Measurements from ENCODE around the gene PTPMT1. TPM values are rescaled to one million over a fixed set of nuclear protein-coding genes. Genes with fewer than 3 reads are reported as not detected.
"Not testable (repeated sequence)": the region's sequence is repeated elsewhere in the genome, so short reads cannot be mapped to it uniquely, and the experiment has no call there.

The PTPMT1 gene
- polyA plus RNA-seq (2013, experiment 1 of 2; ENCODE audit: insufficient read length): 44.0 TPM
- 42.1 TPM for polyA plus RNA-seq (2013, experiment 2 of 2; ENCODE audit: insufficient read length)

- DNase-seq: peak; percentile 84
Measured at GRCh38 chr11:47565340-47566148, at the start of gene PTPMT1. Gene PTPMT1, plus strand, starts transcription at chr11:47565599. Its CDS starts 24 bp downstream, at chr11:47565623.

- no peak for DNase-seq
Measured at GRCh38 chr11:47516155-47516554, 49.2 kb upstream of the PTPMT1 start.

- DNase-seq: no peak
Measured at GRCh38 chr11:47516984-47517853, 48.2 kb upstream of the PTPMT1 start.

- no peak for DNase-seq
Measured at GRCh38 chr11:47518212-47518964, 47.0 kb upstream of the PTPMT1 start.

GRCh38 chr11:47523490-47524225 lies 41.7 kb upstream of the PTPMT1 start:
- peak; percentile 81 for DNase-seq

GRCh38 chr11:47524291-47524874 lies 41.0 kb upstream of the PTPMT1 start:
- no peak for DNase-seq

GRCh38 chr11:47526032-47526431 lies 39.4 kb upstream of the PTPMT1 start:
- not testable (repeated sequence) for DNase-seq

- no peak for DNase-seq
Measured at GRCh38 chr11:47527186-47527585, 38.2 kb upstream of the PTPMT1 start.

- DNase-seq: no peak
Measured at GRCh38 chr11:47529951-47530350, 35.4 kb upstream of the PTPMT1 start.

GRCh38 chr11:47530721-47531120 lies 34.7 kb upstream of the PTPMT1 start:
- not testable (repeated sequence) for DNase-seq

- no peak for DNase-seq
Measured at GRCh38 chr11:47531666-47532065, 33.7 kb upstream of the PTPMT1 start.

- DNase-seq: peak; percentile 30
Measured at GRCh38 chr11:47532597-47533213, 32.7 kb upstream of the PTPMT1 start.

- DNase-seq: peak; percentile 86
Measured at GRCh38 chr11:47533690-47534151, 31.7 kb upstream of the PTPMT1 start.

- no peak for DNase-seq
Measured at GRCh38 chr11:47534704-47535251, 30.6 kb upstream of the PTPMT1 start.

GRCh38 chr11:47536915-47537314 lies 28.5 kb upstream of the PTPMT1 start:
- no peak for DNase-seq

- no peak for DNase-seq
Measured at GRCh38 chr11:47538741-47539565, 26.4 kb upstream of the PTPMT1 start.

GRCh38 chr11:47539681-47540039 lies 25.7 kb upstream of the PTPMT1 start:
- DNase-seq: no peak

GRCh38 chr11:47541070-47541469 lies 24.3 kb upstream of the PTPMT1 start:
- DNase-seq: no peak

GRCh38 chr11:47545298-47545697 lies 20.1 kb upstream of the PTPMT1 start:
- no peak for DNase-seq

GRCh38 chr11:47546274-47546673 lies 19.1 kb upstream of the PTPMT1 start:
- DNase-seq: not testable (repeated sequence)
